Measurements from ENCODE around the gene SDHAF2.

DNA sequence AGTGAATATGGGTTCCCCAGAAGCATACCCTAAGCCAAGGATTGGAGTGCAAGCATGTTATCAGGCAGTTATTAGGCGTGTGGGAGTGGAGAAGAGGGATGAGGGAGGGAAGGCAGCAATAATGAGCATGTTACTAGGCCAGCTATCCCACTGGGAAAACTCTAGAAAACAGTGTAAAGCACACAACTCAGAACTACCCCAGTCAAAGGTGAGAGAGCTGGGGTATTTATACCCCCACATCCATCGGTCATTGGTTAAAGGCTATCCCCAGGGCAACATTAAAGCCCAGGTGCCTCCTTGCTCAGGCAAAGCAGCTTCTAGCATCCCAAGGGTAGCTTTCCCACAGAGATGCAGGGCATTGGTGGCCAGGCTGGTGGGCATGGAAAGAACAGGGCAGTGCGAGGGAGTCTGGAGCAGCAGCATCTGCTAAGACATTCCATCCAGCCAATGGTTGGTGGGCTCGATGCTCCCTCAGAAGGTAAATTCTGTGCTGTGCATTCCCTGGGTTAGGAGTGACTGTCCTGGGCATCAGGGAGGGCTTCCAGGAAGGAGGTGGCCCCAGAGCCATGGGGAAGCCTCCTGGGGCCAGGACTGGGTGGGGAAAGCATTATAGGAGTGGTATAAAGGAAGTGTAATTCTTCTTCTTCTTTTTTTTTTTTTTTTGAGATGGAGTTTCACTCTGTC, 57.6 kb downstream of the SDHAF2 start:
- TF ChIP-seq, protein P1, sequence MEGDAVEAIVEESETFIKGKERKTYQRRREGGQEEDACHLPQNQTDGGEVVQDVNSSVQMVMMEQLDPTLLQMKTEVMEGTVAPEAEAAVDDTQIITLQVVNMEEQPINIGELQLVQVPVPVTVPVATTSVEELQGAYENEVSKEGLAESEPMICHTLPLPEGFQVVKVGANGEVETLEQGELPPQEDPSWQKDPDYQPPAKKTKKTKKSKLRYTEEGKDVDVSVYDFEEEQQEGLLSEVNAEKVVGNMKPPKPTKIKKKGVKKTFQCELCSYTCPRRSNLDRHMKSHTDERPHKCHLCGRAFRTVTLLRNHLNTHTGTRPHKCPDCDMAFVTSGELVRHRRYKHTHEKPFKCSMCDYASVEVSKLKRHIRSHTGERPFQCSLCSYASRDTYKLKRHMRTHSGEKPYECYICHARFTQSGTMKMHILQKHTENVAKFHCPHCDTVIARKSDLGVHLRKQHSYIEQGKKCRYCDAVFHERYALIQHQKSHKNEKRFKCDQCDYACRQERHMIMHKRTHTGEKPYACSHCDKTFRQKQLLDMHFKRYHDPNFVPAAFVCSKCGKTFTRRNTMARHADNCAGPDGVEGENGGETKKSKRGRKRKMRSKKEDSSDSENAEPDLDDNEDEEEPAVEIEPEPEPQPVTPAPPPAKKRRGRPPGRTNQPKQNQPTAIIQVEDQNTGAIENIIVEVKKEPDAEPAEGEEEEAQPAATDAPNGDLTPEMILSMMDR (IDR thresholded peaks at IDR 0.05; ENCODE audit: poor library complexity), result no peak
- no peak for TF ChIP-seq EZH2 (IDR thresholded peaks at IDR 0.05; ENCODE audit: borderline replicate concordance)
- no peak for TF ChIP-seq EZH2phosphoT487 (IDR thresholded peaks at IDR 0.05; ENCODE audit: low read depth, severe bottlenecking, unreplicated experiment)

Data from hepatocyte (in vitro differentiated cells).